Keratinocyte (primary cell): ENCODE results near the gene COA8. TPM values are rescaled to one million over a fixed set of nuclear protein-coding genes. Genes with fewer than 3 reads are reported as not detected.
"Not testable (repeated sequence)": the region's sequence is repeated elsewhere in the genome, so short reads cannot be mapped to it uniquely, and the experiment has no call there.

Experiments
- DNase-seq: peaks from one replicate; pipeline ENCODE4 v3.0.0-alpha.2; 2011; ENCODE audit warnings: low read depth, missing footprints, low spot score
- FAIRE-seq: peaks from 2 replicates; lab custom pipeline; 2011; peaks lifted over from hg19 to GRCh38; lab: Jason Lieb, UNC
- H2AFZ ChIP-seq: 2 replicates; pipeline ENCODE4 v1.6.0; 2012; ENCODE audit warnings: low read length, control low read depth, inconsistent platforms; ENCODE audit not compliant: control insufficient read depth
- H3K27ac ChIP-seq: 2 replicates; pipeline ENCODE4 v1.5.1; 2011; ENCODE audit warnings: low read length; ENCODE audit not compliant: control insufficient read depth, insufficient read depth
- H3K27me3 ChIP-seq: 3 replicates; pipeline ENCODE4 v1.6.0; 2011; ENCODE audit warnings: low read length; ENCODE audit not compliant: control insufficient read depth, insufficient read depth; ENCODE audit errors: extremely low read depth
- H3K36me3 ChIP-seq, 2 experiments: 2 replicates in 1 of 2; 3 replicates in 1 of 2; pipeline ENCODE4 v1.5.1; 2011; ENCODE audit warnings: low read length in 2 of 2, mild to moderate bottlenecking in 1 of 2; ENCODE audit not compliant: control insufficient read depth in 2 of 2, insufficient read depth in 2 of 2; ENCODE audit errors: extremely low read depth in 1 of 2
- H3K4me1 ChIP-seq: 3 replicates; pipeline ENCODE4 v1.5.1; 2011; ENCODE audit warnings: low read length; ENCODE audit not compliant: control insufficient read depth, insufficient read depth; ENCODE audit errors: extremely low read depth
- H3K4me2 ChIP-seq: 3 replicates; pipeline ENCODE4 v1.6.0; 2011; ENCODE audit warnings: low read depth, low read length; ENCODE audit not compliant: control insufficient read depth, insufficient read depth; ENCODE audit errors: extremely low read depth
- H3K4me3 ChIP-seq, 3 experiments: fragments of 200-600 bp in 1 of 3; sonication (generic) in 1 of 3; 2 replicates in 2 of 3; 3 replicates in 1 of 3; pipeline ENCODE4 v1.5.1; 2011 to 2016; ENCODE audit warnings: low read length in 3 of 3, mild to moderate bottlenecking in 3 of 3, control low read depth in 2 of 3, inconsistent platforms in 1 of 3, low read depth in 1 of 3, mixed read lengths in 1 of 3, mixed run types in 1 of 3, moderate library complexity in 1 of 3; ENCODE audit not compliant: control insufficient read depth in 2 of 3, insufficient read depth in 2 of 3; ENCODE audit errors: extremely low read depth in 1 of 3
- H3K79me2 ChIP-seq: 2 replicates; pipeline ENCODE4 v1.6.0; 2012; ENCODE audit warnings: low read length; ENCODE audit not compliant: control insufficient read depth, insufficient read depth
- H3K9ac ChIP-seq: 3 replicates; pipeline ENCODE4 v1.6.0; 2011; ENCODE audit warnings: low read length; ENCODE audit not compliant: control insufficient read depth, insufficient read depth; ENCODE audit errors: extremely low read depth
- H3K9me1 ChIP-seq: 3 replicates; pipeline ENCODE4 v1.6.0; 2011; ENCODE audit warnings: low read length; ENCODE audit not compliant: control insufficient read depth, insufficient read depth; ENCODE audit errors: extremely low read depth
- H3K9me3 ChIP-seq: 2 replicates; pipeline ENCODE4 v1.5.1; 2012; ENCODE audit warnings: low read depth, low read length; ENCODE audit not compliant: control insufficient read depth
- H4K20me1 ChIP-seq: 3 replicates; pipeline ENCODE4 v1.6.0; 2011; ENCODE audit warnings: low read length; ENCODE audit not compliant: control insufficient read depth, insufficient read depth; ENCODE audit errors: extremely low read depth
- EZH2 ChIP-seq: IDR thresholded peaks from one replicate; pipeline ENCODE4 v1.6.1; 2012; ENCODE audit warnings: inconsistent platforms, mild to moderate bottlenecking, low read length, moderate library complexity
- dilution Hi-C: fragments of 300-500 bp; cut with MboI; formaldehyde crosslinking; loops from one replicate; pipeline ENCODE4 v1.7.0; 2020; ENCODE audit warnings: low sequenced_read_pairs; ENCODE audit not compliant: extremely low pct_ligation_motif_present
- polyA plus RNA-seq, 5 experiments: library from polyadenylated mRNA; depleted of rRNA in 3 of 5; stranded (reverse) in 3 of 5; stranded (forward) in 1 of 5; unstranded in 1 of 5; fragments of >200 nt; gene quantifications; 1 replicate in 1 of 5; 2 replicates in 3 of 5; 3 replicates in 1 of 5; pipeline versions ENCODE4 v1.2.1 to v1.2.3, GENCODE V29; 2011 to 2012; ENCODE audit warnings: missing spikeins in 2 of 5, low read depth in 1 of 5, low replicate concordance in 1 of 5
- TF ChIP-seq, protein P1 (sequence below), 3 experiments: IDR thresholded peaks in 1 of 3; conservative IDR thresholded peaks in 1 of 3; optimal IDR thresholded peaks in 1 of 3; 2 replicates in 2 of 3; 3 replicates in 1 of 3; pipeline versions ENCODE3 to v1.5.1; 2011; ENCODE audit warnings: low read length in 3 of 3, mild to moderate bottlenecking in 3 of 3, moderate library complexity in 2 of 3, control low read depth in 1 of 3, inconsistent platforms in 1 of 3; ENCODE audit not compliant: insufficient read depth in 2 of 3; ENCODE audit errors: extremely low read depth in 1 of 3

Gene COA8
- polyA plus RNA-seq, 1 donor (not counting 4 experiments of a cell fraction or from before 2014, with no cell fraction given), result 24.8 TPM

- FAIRE-seq (peak; percentile 39), DNase-seq (no peak)
- no peaks in the 10 kb centered on the region for H3K9me1 ChIP-seq
- H3K79me2 ChIP-seq, result no peaks in the 10 kb centered on the region
- peak overlapping the region; percentile 37 for H3K4me2 ChIP-seq
- H2AFZ ChIP-seq, result no peak overlapping the region
- H4K20me1 ChIP-seq, result no peaks in the 10 kb centered on the region
- H3K9ac ChIP-seq, result no peak overlapping the region
- H3K4me1 ChIP-seq, result peaks cover 5% of the 10 kb centered on the region
- H3K4me3 ChIP-seq, result peak overlapping the region in 1 of 3 experiments; percentile 40
- H3K27me3 ChIP-seq, result peaks cover 4% of the 10 kb centered on the region
- dilution Hi-C loops, result no loop called here
- peaks cover 5% of the 10 kb centered on the region for H3K9me3 ChIP-seq
- TF ChIP-seq, protein P1, sequence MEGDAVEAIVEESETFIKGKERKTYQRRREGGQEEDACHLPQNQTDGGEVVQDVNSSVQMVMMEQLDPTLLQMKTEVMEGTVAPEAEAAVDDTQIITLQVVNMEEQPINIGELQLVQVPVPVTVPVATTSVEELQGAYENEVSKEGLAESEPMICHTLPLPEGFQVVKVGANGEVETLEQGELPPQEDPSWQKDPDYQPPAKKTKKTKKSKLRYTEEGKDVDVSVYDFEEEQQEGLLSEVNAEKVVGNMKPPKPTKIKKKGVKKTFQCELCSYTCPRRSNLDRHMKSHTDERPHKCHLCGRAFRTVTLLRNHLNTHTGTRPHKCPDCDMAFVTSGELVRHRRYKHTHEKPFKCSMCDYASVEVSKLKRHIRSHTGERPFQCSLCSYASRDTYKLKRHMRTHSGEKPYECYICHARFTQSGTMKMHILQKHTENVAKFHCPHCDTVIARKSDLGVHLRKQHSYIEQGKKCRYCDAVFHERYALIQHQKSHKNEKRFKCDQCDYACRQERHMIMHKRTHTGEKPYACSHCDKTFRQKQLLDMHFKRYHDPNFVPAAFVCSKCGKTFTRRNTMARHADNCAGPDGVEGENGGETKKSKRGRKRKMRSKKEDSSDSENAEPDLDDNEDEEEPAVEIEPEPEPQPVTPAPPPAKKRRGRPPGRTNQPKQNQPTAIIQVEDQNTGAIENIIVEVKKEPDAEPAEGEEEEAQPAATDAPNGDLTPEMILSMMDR (optimal IDR thresholded peaks at IDR 0.05 in 1 of 3, IDR thresholded peaks at IDR 0.05 in 1 of 3, conservative IDR thresholded peaks at IDR 0.05 in 1 of 3; ENCODE audit: extremely low read depth in 1 of 3, insufficient read depth in 2 of 3, low read length in 3 of 3), result peak in 2 of 3 experiments; percentile 4 to 52
- no peak for TF ChIP-seq EZH2
- no peaks in the 10 kb centered on the region for H3K36me3 ChIP-seq
- no peak overlapping the region for H3K27ac ChIP-seq
Measured at GRCh38 chr14:103606963-103607668, 44.4 kb downstream of the COA8 start.

GRCh38 chr14:103607822-103608221, 45.1 kb downstream of the COA8 start:
- Histone ChIP-seq H3K9me3 (peaks cover 5% of the 10 kb centered on the region), H3K27me3 (peaks cover 4% of the 10 kb centered on the region), H3K79me2 (no peaks in the 10 kb centered on the region), H3K4me2 (no peak overlapping the region), H3K4me1 (peaks cover 5% of the 10 kb centered on the region), H3K9me1 (no peaks in the 10 kb centered on the region), H3K9ac (no peak overlapping the region), H2AFZ (no peak overlapping the region), H4K20me1 (no peaks in the 10 kb centered on the region), H3K27ac (no peak overlapping the region), H3K4me3 (no peak overlapping the region), H3K36me3 (no peaks in the 10 kb centered on the region)
- dilution Hi-C loops, result no loop called here
- no peak for DNase-seq
- no peak for FAIRE-seq
- TF ChIP-seq EZH2, result no peak
- TF ChIP-seq, protein P1 (optimal IDR thresholded peaks at IDR 0.05 in 1 of 3, IDR thresholded peaks at IDR 0.05 in 1 of 3, conservative IDR thresholded peaks at IDR 0.05 in 1 of 3; ENCODE audit: extremely low read depth in 1 of 3, insufficient read depth in 2 of 3, low read length in 3 of 3), result no peak

GRCh38 chr14:103609081-103609480, 46.3 kb downstream of the COA8 start:
- H4K20me1 ChIP-seq, H3K36me3 ChIP-seq, FAIRE-seq, H3K9me1 ChIP-seq, H3K4me2 ChIP-seq, H3K4me1 ChIP-seq, DNase-seq, H3K4me3 ChIP-seq, H3K79me2 ChIP-seq, H2AFZ ChIP-seq, H3K27me3 ChIP-seq, H3K27ac ChIP-seq, H3K9me3 ChIP-seq, dilution Hi-C loops, H3K9ac ChIP-seq: not testable (repeated sequence)
